GM15510 (cell line): ENCODE data around the gene IL9.

Experiments
- POLR2A ChIP-seq: IDR thresholded peaks from 3 replicates; pipeline ENCODE4 v1.6.1; 2011; ENCODE audit warnings: borderline replicate concordance; ENCODE audit not compliant: insufficient read length; ENCODE audit errors: extremely low read depth

The IL9 gene

DNA sequence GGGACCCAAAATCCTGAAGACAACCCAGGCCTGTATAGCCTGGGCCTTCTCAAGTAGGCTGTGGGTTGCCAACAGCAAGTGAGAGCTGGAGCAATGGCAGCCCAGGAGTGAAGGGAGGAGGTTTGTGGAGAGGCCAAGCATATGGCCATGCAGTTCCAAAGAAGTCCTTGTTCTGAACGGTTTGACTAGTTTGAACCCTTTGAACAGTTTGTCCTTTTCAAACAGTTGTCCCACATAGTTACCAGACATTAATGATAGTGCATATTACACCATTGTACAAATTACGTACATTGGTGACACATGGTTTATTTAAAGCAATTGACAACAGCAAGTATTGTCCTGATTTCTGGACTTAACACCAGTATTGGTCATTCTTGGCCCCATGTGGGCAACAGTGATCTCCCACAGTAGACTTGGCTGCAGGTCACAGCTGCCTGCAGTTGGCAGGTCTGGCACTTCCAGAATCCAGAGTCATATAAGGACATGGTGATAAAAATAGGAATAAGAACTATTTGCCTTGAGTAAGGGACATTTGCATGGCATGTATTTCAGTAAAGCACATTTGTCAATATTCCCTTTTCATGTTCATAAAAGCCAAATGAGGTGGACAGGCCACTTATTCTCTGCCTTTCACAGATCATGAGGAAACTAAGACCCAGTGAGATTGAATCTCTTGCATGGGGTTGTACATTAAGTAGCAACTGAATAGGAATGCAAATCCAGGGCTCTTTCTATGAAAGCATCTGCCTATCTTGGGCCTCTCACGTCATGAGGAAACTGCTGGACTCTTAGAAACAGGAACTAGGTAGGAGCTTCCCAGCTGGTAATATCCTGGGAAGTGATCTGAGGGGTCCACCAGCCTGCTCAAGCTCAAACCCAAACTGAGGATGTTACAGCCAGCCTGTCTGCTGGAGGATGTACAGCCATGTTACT lies 30.9 kb downstream of the IL9 start:
- no peak for TF ChIP-seq POLR2A

DNA sequence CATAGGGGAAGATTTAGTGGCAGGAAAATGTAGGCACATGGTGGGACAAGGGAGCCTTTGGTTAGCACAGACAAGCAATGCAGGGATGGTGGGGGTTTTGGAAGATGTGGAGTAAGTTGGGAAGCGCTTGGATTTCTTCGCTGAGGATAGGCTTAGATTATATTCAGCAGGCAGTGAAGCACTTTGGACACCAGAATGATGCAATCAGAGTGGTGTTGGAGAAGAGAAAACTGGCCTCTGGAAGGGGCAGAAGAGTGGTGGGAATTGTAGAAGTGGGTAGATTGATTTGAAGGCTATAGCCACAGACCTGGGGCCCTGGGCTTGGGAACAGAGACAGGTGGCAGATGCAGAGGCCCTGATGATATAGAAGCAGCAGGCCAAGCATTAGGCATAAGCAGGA lies 32.9 kb downstream of the IL9 start:
- TF ChIP-seq POLR2A = no peak

GRCh38 chr5:135862086-135862485 lies 33.6 kb downstream of the IL9 start:
- TF ChIP-seq POLR2A = no peak

GRCh38 chr5:135861641-135862040 lies 34.0 kb downstream of the IL9 start:
- no peak for TF ChIP-seq POLR2A

- no peak for TF ChIP-seq POLR2A
Observed at GRCh38 chr5:135859641-135860040, 36.0 kb downstream of the IL9 start.

GRCh38 chr5:135857630-135858311 lies 37.9 kb downstream of the IL9 start:
- no peak for TF ChIP-seq POLR2A

GRCh38 chr5:135851915-135852845 lies 43.5 kb downstream of the IL9 start:
- TF ChIP-seq POLR2A = no peak

- no peak for TF ChIP-seq POLR2A
Observed at GRCh38 chr5:135851186-135851914, 44.3 kb downstream of the IL9 start.

DNA sequence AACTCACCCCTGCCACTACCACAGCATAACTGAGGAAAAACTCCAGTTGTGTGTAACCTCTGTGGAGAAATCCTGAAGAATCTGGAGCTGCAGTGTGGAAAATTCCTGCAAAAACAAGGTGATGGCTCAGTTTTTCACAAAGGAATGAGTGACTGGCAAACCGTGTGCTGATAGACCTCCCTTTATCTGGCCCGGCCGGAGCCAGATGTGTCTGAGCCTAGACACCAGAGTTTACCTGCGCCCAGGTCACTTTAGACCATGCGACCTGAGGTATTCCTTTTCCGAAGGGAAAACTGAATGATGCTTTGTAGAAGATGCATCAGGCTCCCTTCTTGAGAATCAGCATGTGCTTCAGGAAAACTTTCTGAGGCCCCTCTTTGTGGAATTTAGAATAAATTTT lies 45.0 kb downstream of the IL9 start:
- TF ChIP-seq POLR2A = no peak

DNA sequence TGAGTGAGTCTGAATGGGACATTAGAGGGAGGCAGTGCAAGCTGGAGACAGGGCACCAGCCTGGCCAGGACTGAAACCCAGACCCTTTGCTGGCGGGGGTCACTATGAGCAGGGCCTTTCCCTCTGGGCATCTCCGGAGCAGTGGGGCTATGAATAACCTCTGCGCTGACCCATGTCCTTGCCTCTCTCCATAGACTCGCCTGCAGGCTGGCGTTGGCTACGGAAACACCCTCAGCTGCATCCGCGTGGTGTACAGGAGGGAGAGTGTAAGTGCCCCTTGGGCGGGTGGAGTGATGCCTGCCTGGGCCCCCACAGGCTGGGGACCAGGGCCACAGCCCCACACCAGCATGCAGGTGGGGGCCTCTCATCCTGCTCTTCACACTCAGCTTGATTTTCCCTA lies 45.4 kb downstream of the IL9 start:
- TF ChIP-seq POLR2A = no peak

- TF ChIP-seq POLR2A = no peak
Observed at GRCh38 chr5:135847976-135848375, 47.7 kb downstream of the IL9 start.

GRCh38 chr5:135846311-135846710 lies 49.3 kb downstream of the IL9 start:
- TF ChIP-seq POLR2A = no peak

DNA sequence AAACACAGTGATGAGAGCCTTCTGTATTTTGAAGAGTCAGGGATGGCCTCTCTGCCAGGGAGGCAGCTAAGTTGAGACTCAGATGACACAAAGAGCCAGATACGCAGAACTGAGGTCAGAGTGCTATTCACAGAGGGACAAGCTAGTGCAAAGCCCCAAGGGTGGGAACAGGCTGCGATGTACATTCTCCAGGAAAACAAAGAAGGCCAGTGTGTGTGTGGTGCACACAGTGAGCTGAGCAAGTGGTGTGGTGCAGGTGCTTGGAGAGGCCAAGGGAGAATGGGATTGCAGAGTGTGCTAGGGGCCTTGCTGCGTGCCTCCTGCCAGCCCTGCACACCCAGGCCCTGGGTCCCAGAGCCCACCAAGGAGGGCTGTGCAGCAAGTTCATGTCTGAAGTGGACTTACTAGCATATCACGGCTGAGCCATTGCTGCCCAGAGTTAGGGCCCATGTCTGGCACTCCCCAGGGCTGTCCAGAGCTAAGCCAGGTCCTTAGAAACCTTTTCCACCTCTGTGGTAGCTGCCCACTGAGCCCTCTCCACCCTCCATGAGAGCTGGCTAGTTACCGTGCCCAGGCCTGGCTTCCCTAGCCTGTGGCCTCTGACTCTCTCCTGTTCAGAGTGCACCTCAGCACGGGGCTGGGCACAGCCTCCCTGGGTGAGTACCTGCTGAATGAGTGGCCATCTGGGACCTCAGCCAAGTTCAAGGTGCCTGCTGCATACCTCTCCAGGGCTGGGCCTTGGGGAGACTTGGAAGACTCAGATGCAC lies 51.9 kb downstream of the IL9 start:
- no peak for TF ChIP-seq POLR2A
